ENCODE data around the gene GBA2. TPM values are rescaled to one million over a fixed set of nuclear protein-coding genes. Genes with fewer than 3 reads are reported as not detected.

The GBA2 gene
- total RNA-seq, 1 donor: 41.5 TPM

- no peak for DNase-seq (ENCODE audit: low read depth in 2 of 3, low spot score in 2 of 3)
Measured at GRCh38 chr9:35697486-35697885, 51.5 kb downstream of the GBA2 start.

GRCh38 chr9:35696520-35697215 lies 52.4 kb downstream of the GBA2 start:
- peak; percentile 26 to 51 (median 44) for DNase-seq (ENCODE audit: low read depth in 2 of 3, low spot score in 2 of 3)

- DNase-seq (ENCODE audit: low read depth in 2 of 3, low spot score in 2 of 3): no peak
Measured at GRCh38 chr9:35695943-35696401, 53.1 kb downstream of the GBA2 start.

- no peak for DNase-seq (ENCODE audit: low read depth in 2 of 3, low spot score in 2 of 3)
Measured at GRCh38 chr9:35691757-35692301, 57.2 kb downstream of the GBA2 start.

- DNase-seq (ENCODE audit: low read depth in 2 of 3, low spot score in 2 of 3): no peak
Measured at GRCh38 chr9:35691334-35691650, 57.7 kb downstream of the GBA2 start.

GRCh38 chr9:35690614-35691333 lies 58.3 kb downstream of the GBA2 start:
- peak in 2 of 3 donors; percentile 21 to 39 for DNase-seq (ENCODE audit: low read depth in 2 of 3, low spot score in 2 of 3)

GRCh38 chr9:35690294-35690613 lies 58.8 kb downstream of the GBA2 start:
- no peak for DNase-seq (ENCODE audit: low read depth in 2 of 3, low spot score in 2 of 3)

- no peak for DNase-seq (ENCODE audit: low read depth in 2 of 3, low spot score in 2 of 3)
Measured at GRCh38 chr9:35689542-35690293, 59.3 kb downstream of the GBA2 start, which contains the start of gene TPM2. TPM2 (minus strand) TSS chr9:35689925; CDS start chr9:35689817, 108 bp downstream.

GRCh38 chr9:35688558-35689541 lies 60.2 kb downstream of the GBA2 start:
- peak in 1 of 3 donors; percentile 33 for DNase-seq (ENCODE audit: low read depth in 2 of 3, low spot score in 2 of 3)

GRCh38 chr9:35687972-35688557 lies 61.0 kb downstream of the GBA2 start:
- DNase-seq (ENCODE audit: low read depth in 2 of 3, low spot score in 2 of 3): no peak

- no peak for DNase-seq (ENCODE audit: low read depth in 2 of 3, low spot score in 2 of 3)
Measured at GRCh38 chr9:35687306-35687705, 61.7 kb downstream of the GBA2 start.

Small RNA genes within 50 kb of the gene (small RNA-seq; reads per million reads assigned to genes)
- not detected for gene MIR6853

Other genes starting within 250 kb of the GBA2 start
- gene TESK1, start 144.0 kb downstream of the GBA2 start, total RNA-seq: 13.2 TPM
- 6.7 TPM for gene CD72, start 130.8 kb downstream of the GBA2 start, total RNA-seq
- 0.54 TPM for gene SIT1, start 98.3 kb downstream of the GBA2 start, total RNA-seq
- 38,740 TPM for gene RMRP, start 91.2 kb downstream of the GBA2 start, total RNA-seq
- 5.7 TPM for gene CCDC107, start 90.9 kb downstream of the GBA2 start, total RNA-seq
- gene ARHGEF39, start 84.0 kb downstream of the GBA2 start, total RNA-seq: 1.3 TPM
- 0.81 TPM for gene CA9, start 75.3 kb downstream of the GBA2 start, total RNA-seq
- 5.7 TPM for gene TPM2, start 59.3 kb downstream of the GBA2 start, total RNA-seq
- 414 TPM for gene TLN1, start 17.0 kb downstream of the GBA2 start, total RNA-seq
- 25.0 TPM for gene CREB3, start 16.6 kb downstream of the GBA2 start, total RNA-seq
- 16.7 TPM for gene RGP1, start 59 bp upstream of the GBA2 start, total RNA-seq
- 2.4 TPM for gene MSMP, start 5.0 kb upstream of the GBA2 start, total RNA-seq
- 1.6 TPM for gene NPR2, start 42.4 kb upstream of the GBA2 start, total RNA-seq
- 3.2 TPM for gene SPAG8, start 63.0 kb upstream of the GBA2 start, total RNA-seq
- gene HINT2, start 65.8 kb upstream of the GBA2 start, total RNA-seq: 22.6 TPM
- not detected for gene FAM221B, start 79.5 kb upstream of the GBA2 start, total RNA-seq
- 1.1 TPM for gene TMEM8B, start 80.0 kb upstream of the GBA2 start, total RNA-seq
- not detected for gene OR13J1, start 121.2 kb upstream of the GBA2 start, total RNA-seq
- gene HRCT1, start 157.0 kb upstream of the GBA2 start, total RNA-seq: not detected
- under 0.01 TPM for gene SPAAR, start 160.3 kb upstream of the GBA2 start, total RNA-seq
- gene OR2S2, start 208.9 kb upstream of the GBA2 start, total RNA-seq: not detected